K562 (cell line): Measurements from ENCODE around the gene RHOF. TPM values are rescaled to one million over a fixed set of nuclear protein-coding genes. Genes with fewer than 3 reads are reported as not detected.

ENCODE experiments used
- CBFB ChIP-seq: sonication (generic); formaldehyde crosslinking; IDR thresholded peaks from 2 replicates; pipeline ENCODE4 v1.4.0; 2020; ENCODE audit warnings: mild to moderate bottlenecking, missing genetic modification reagents
- ELF1 ChIP-seq: fragments of 200-800 bp; sonication (Bioruptor generic); IDR thresholded peaks from 2 replicates; pipeline ENCODE4 v1.6.1; 2016; ENCODE audit warnings: missing genetic modification characterization, missing compliant biosample characterization
- GATA2 ChIP-seq: sonication (generic); formaldehyde crosslinking; IDR thresholded peaks from 2 replicates; pipeline ENCODE4 v1.4.0; 2020; ENCODE audit warnings: mild to moderate bottlenecking, missing genetic modification reagents
- MAFG ChIP-seq: fragments of 450-650 bp; conservative IDR thresholded peaks from 2 replicates; pipeline ENCODE4 v1.6.1; 2016; ENCODE audit warnings: missing genetic modification characterization, missing compliant biosample characterization
- RB1 ChIP-seq: fragments of 450-650 bp; IDR thresholded peaks from 2 replicates; pipeline ENCODE4 v1.6.1; 2017; ENCODE audit warnings: low read depth, mild to moderate bottlenecking
- RBBP5 ChIP-seq: fragments of 200-600 bp; sonication (generic); IDR thresholded peaks from 2 replicates; pipeline ENCODE4 v1.6.1; 2012; ENCODE audit warnings: borderline replicate concordance, mild to moderate bottlenecking, low read length, control low read depth, inconsistent platforms; ENCODE audit not compliant: insufficient read depth, poor library complexity, severe bottlenecking
- SNRNP70 ChIP-seq: fragments of 200-400 bp; formaldehyde crosslinking; optimal IDR thresholded peaks from 2 replicates; pipeline ENCODE3; 2017; ENCODE audit warnings: low read depth, low read length
- TRIM24 ChIP-seq, 2 experiments: fragments of 450-650 bp; IDR thresholded peaks; 2 replicates each; pipeline ENCODE4 v1.6.1; 2016
- ZNF12 ChIP-seq: sonication (generic); formaldehyde crosslinking; IDR thresholded peaks from 2 replicates; pipeline ENCODE4 v1.4.0; 2020; ENCODE audit warnings: mild to moderate bottlenecking, missing genetic modification reagents
- ZNF143 ChIP-seq: sonication (generic); formaldehyde crosslinking; IDR thresholded peaks from 2 replicates; pipeline ENCODE4 v1.9.0; 2022; ENCODE audit warnings: mild to moderate bottlenecking, missing genetic modification reagents
- ZNF224 ChIP-seq: sonication (generic); formaldehyde crosslinking; IDR thresholded peaks from 2 replicates; pipeline ENCODE4 v1.8.0; 2022; ENCODE audit warnings: mild to moderate bottlenecking, missing genetic modification reagents
- ZNF764 ChIP-seq: fragments of 250-450 bp; sonication (Bioruptor Pico); IDR thresholded peaks from 2 replicates; pipeline ENCODE4 v1.4.0; 2020; ENCODE audit warnings: low read depth, mild to moderate bottlenecking, moderate library complexity
- polyA plus RNA-seq, 8 experiments: library from polyadenylated mRNA; depleted of rRNA in 4 of 8; stranded (reverse) in 5 of 8; unstranded in 3 of 8; fragments of >200 nt; fragmentation: Nextera tagmentation in 2 of 8; fragmentation: Illumina TruSeq in 1 of 8; extraction: Ambion mirVana in 2 of 8; extraction: Trizol in 1 of 8; gene quantifications; 2 replicates each; pipeline versions ENCODE4 v1.2.1 to v1.2.3, GENCODE V29; 2011 to 2014; ENCODE audit warnings: inconsistent platforms in 1 of 8, missing spikeins in 1 of 8
- total RNA-seq, 7 experiments: library from RNA; depleted of rRNA in 6 of 7; stranded (reverse); fragments of >200 nt in 6 of 7; fragmentation: Illumina TruSeq in 2 of 7; extraction: Trizol in 2 of 7; gene quantifications; 2 replicates each; pipeline versions ENCODE4 v1.2.1 to v1.2.3, GENCODE V29; 2011 to 2021; ENCODE audit warnings: low replicate concordance in 1 of 7
- TF ChIP-seq, protein P1 (sequence below), 2 experiments: fragments of 450-650 bp; conservative IDR thresholded peaks; 2 replicates each; pipeline ENCODE4 v1.6.1; 2017; ENCODE audit warnings: mild to moderate bottlenecking in 2 of 2, moderate library complexity in 2 of 2
- TF ChIP-seq, protein P2 (sequence below): fragments of 450-650 bp; conservative IDR thresholded peaks from 2 replicates; pipeline ENCODE4 v1.6.1; 2016; ENCODE audit warnings: missing genetic modification characterization, low read depth, mild to moderate bottlenecking, control low read depth, missing compliant biosample characterization
- TF ChIP-seq, protein P3 (sequence below): fragments of 450-650 bp; formaldehyde crosslinking; IDR thresholded peaks from 2 replicates; pipeline ENCODE4 v1.4.0; 2020; ENCODE audit warnings: mild to moderate bottlenecking, mixed read lengths
- TF ChIP-seq, protein P4 (sequence below), 2 experiments: fragments of 250-450 bp in 1 of 2; fragments of 450-650 bp in 1 of 2; sonication (Bioruptor Pico) in 1 of 2; IDR thresholded peaks; 2 replicates each; pipeline versions ENCODE4 v1.6.1 to v1.8.0; 2016 to 2021; ENCODE audit warnings: mild to moderate bottlenecking in 2 of 2, moderate library complexity in 2 of 2, missing compliant biosample characterization in 1 of 2, missing genetic modification characterization in 1 of 2
- TF ChIP-seq, protein P5 (sequence below), 2 experiments: IDR thresholded peaks; 2 replicates each; pipeline ENCODE4 v1.6.1; 2012; ENCODE audit warnings: improper control_type of control experiment in 2 of 2, low read depth in 2 of 2, low read length in 2 of 2, borderline replicate concordance in 1 of 2

RHOF gene
- total and polyA plus RNA-seq, 9 of the 15 experiments (the other 6 are each of a cell fraction or from before 2014, with no cell fraction given), result 0.13 to 10.1 (median 4.0) TPM

DNA sequence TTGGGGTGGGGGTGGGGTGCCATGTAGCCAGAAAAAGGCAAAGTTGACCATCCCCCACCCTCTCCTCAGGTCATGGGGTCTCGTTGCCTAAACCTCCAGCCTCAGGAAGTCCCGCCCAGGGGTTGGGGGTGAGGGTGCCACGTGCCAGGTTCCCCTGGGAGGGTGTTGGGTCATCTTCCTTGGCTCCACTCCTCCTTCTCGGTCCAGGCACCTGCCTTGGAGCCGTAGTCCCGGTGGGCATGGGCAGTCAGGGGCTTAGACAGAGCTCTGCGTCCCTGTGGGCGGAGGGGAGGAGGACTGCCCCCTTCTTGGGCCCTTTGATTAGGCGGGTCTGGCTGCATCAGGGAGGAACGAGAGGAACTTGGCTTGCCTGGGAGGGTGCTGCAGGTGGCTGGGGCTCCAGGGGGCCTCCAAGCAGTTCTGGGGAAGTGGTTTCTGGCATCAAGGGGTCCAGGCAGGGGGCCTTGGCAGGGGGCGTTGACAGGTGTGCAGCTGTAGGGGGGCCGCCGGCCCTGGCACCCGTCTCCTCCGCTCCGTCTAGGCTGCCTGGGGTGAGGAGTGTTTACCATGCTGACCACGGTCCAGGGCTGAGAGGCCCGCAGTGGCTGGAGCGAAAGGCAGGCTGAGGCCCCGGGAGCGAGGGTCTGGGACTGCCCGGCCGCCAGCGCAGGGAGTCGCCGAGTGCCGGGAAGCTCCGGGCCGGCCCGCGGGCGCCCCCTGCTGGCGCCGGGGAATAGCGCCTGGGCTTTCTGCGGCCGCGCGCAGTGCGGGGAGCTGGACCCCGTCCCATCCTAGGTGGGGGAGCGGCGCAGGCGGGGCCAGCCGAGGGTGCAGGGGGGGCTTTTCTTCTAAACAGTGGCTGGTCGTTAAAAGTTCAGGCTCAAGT is 18.2 kb upstream of the RHOF start (continued):
- TF ChIP-seq, protein P1, sequence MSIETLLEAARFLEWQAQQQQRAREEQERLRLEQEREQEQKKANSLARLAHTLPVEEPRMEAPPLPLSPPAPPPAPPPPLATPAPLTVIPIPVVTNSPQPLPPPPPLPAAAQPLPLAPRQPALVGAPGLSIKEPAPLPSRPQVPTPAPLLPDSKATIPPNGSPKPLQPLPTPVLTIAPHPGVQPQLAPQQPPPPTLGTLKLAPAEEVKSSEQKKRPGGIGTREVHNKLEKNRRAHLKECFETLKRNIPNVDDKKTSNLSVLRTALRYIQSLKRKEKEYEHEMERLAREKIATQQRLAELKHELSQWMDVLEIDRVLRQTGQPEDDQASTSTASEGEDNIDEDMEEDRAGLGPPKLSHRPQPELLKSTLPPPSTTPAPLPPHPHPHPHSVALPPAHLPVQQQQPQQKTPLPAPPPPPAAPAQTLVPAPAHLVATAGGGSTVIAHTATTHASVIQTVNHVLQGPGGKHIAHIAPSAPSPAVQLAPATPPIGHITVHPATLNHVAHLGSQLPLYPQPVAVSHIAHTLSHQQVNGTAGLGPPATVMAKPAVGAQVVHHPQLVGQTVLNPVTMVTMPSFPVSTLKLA (conservative IDR thresholded peaks at IDR 0.05), result peak in 1 of 2 experiments; percentile 54; a peak in 3 of 4 replicates
- TF ChIP-seq GATA2 (CRISPR knock-in tag) (no peak), TRIM24 (IDR thresholded peaks at IDR 0.05) (no peak), MAFG (no peak), RB1 (peak; percentile 94), ELF1 (tag) (no peak), RBBP5 (no peak), SNRNP70 (no peak), ZNF764 (no peak), ZNF224 (CRISPR knock-in tag) (no peak), ZNF12 (0 out of 2 replicates have a peak, but pooled peaks have one; percentile 40), CBFB (peak; percentile 41), ZNF143 (CRISPR knock-in tag) (no peak)
- TF ChIP-seq, protein P2, sequence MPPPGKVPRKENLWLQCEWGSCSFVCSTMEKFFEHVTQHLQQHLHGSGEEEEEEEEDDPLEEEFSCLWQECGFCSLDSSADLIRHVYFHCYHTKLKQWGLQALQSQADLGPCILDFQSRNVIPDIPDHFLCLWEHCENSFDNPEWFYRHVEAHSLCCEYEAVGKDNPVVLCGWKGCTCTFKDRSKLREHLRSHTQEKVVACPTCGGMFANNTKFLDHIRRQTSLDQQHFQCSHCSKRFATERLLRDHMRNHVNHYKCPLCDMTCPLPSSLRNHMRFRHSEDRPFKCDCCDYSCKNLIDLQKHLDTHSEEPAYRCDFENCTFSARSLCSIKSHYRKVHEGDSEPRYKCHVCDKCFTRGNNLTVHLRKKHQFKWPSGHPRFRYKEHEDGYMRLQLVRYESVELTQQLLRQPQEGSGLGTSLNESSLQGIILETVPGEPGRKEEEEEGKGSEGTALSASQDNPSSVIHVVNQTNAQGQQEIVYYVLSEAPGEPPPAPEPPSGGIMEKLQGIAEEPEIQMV (tag), result no peak
- TF ChIP-seq, protein P3, sequence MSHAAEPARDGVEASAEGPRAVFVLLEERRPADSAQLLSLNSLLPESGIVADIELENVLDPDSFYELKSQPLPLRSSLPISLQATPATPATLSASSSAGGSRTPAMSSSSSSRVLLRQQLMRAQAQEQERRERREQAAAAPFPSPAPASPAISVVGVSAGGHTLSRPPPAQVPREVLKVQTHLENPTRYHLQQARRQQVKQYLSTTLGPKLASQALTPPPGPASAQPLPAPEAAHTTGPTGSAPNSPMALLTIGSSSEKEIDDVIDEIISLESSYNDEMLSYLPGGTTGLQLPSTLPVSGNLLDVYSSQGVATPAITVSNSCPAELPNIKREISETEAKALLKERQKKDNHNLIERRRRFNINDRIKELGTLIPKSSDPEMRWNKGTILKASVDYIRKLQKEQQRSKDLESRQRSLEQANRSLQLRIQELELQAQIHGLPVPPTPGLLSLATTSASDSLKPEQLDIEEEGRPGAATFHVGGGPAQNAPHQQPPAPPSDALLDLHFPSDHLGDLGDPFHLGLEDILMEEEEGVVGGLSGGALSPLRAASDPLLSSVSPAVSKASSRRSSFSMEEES, result no peak
- TF ChIP-seq, protein P4, sequence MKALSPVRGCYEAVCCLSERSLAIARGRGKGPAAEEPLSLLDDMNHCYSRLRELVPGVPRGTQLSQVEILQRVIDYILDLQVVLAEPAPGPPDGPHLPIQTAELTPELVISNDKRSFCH (CRISPR knock-in tag; IDR thresholded peaks at IDR 0.05), result no peak
- TF ChIP-seq, protein P4 (tag; IDR thresholded peaks at IDR 0.05), result 0 out of 2 replicates have a peak, but pooled peaks have one; percentile 26
- TF ChIP-seq, protein P5, sequence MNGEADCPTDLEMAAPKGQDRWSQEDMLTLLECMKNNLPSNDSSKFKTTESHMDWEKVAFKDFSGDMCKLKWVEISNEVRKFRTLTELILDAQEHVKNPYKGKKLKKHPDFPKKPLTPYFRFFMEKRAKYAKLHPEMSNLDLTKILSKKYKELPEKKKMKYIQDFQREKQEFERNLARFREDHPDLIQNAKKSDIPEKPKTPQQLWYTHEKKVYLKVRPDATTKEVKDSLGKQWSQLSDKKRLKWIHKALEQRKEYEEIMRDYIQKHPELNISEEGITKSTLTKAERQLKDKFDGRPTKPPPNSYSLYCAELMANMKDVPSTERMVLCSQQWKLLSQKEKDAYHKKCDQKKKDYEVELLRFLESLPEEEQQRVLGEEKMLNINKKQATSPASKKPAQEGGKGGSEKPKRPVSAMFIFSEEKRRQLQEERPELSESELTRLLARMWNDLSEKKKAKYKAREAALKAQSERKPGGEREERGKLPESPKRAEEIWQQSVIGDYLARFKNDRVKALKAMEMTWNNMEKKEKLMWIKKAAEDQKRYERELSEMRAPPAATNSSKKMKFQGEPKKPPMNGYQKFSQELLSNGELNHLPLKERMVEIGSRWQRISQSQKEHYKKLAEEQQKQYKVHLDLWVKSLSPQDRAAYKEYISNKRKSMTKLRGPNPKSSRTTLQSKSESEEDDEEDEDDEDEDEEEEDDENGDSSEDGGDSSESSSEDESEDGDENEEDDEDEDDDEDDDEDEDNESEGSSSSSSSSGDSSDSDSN (IDR thresholded peaks at IDR 0.05; ENCODE audit: borderline replicate concordance in 1 of 2, low read depth in 2 of 2, low read length in 2 of 2), result peak; percentile 59 to 71; a peak in 2 of 4 replicates
